Loucy (cell line): ENCODE results near the gene ECE2.

ENCODE experiments used
- H2AFZ ChIP-seq: fragments of 200-600 bp; sonication (generic); 2 replicates; pipeline ENCODE4 v1.6.0; 2016; ENCODE audit warnings: antibody characterized with exemption, mild to moderate bottlenecking, low read length, moderate library complexity
- H3F3A ChIP-seq: fragments of 200-600 bp; 2 replicates; pipeline ENCODE4 v1.6.0; 2016; ENCODE audit warnings: antibody characterized with exemption, low read depth, mild to moderate bottlenecking
- H3K27me3 ChIP-seq: fragments of 200-600 bp; sonication (generic); 2 replicates; pipeline ENCODE4 v1.6.1; 2014; ENCODE audit warnings: low read length, mild to moderate bottlenecking; ENCODE audit not compliant: insufficient read depth, poor library complexity, severe bottlenecking
- H3K36me3 ChIP-seq: fragments of 200-600 bp; sonication (generic); 2 replicates; pipeline ENCODE4 v1.6.1; 2016; ENCODE audit warnings: low read length; ENCODE audit not compliant: insufficient read depth
- H3K4me1 ChIP-seq: fragments of 200-600 bp; sonication (generic); 2 replicates; pipeline ENCODE4 v1.5.1; 2014; ENCODE audit warnings: low read length, mild to moderate bottlenecking; ENCODE audit not compliant: insufficient read depth, poor library complexity, severe bottlenecking
- H3K4me2 ChIP-seq: fragments of 200-600 bp; sonication (generic); 2 replicates; pipeline ENCODE4 v1.6.0; 2014; ENCODE audit warnings: antibody characterized with exemption, low read length, low read depth, mild to moderate bottlenecking; ENCODE audit not compliant: poor library complexity, severe bottlenecking
- H3K4me3 ChIP-seq: fragments of 200-600 bp; sonication (generic); 2 replicates; pipeline ENCODE4 v1.5.1; 2014; ENCODE audit warnings: low read length, mild to moderate bottlenecking, mixed read lengths; ENCODE audit not compliant: poor library complexity, severe bottlenecking
- H3K79me2 ChIP-seq: fragments of 200-600 bp; sonication (generic); 2 replicates; pipeline ENCODE4 v1.6.1; 2014; ENCODE audit warnings: low read length; ENCODE audit not compliant: insufficient read depth
- H3K9ac ChIP-seq: fragments of 200-600 bp; sonication (generic); 2 replicates; pipeline ENCODE4 v1.6.0; 2014; ENCODE audit warnings: mild to moderate bottlenecking, low read depth, low read length, moderate library complexity; ENCODE audit not compliant: poor library complexity, severe bottlenecking
- H3K9me2 ChIP-seq: fragments of 200-600 bp; sonication (generic); replicated peaks from 2 replicates; pipeline ENCODE4 v1.6.1; 2016; ENCODE audit warnings: low read depth, low read length, mixed read lengths
- H3K9me3 ChIP-seq: fragments of 200-600 bp; sonication (generic); 2 replicates; pipeline ENCODE4 v1.6.1; 2014; ENCODE audit warnings: mild to moderate bottlenecking, antibody characterized with exemption, low read length, low read depth; ENCODE audit not compliant: insufficient read depth
- H4K20me1 ChIP-seq: fragments of 200-600 bp; sonication (generic); 2 replicates; pipeline ENCODE4 v1.6.0; 2014; ENCODE audit warnings: antibody characterized with exemption, low read length, mild to moderate bottlenecking; ENCODE audit not compliant: insufficient read depth, poor library complexity, severe bottlenecking
- EZH2phosphoT487 ChIP-seq: fragments of 200-600 bp; IDR thresholded peaks from 2 replicates; pipeline ENCODE4 v1.6.1; 2018; ENCODE audit warnings: antibody characterized with exemption, mild to moderate bottlenecking, moderate library complexity, borderline replicate concordance
- TF ChIP-seq, protein P1 (sequence below): fragments of 200-600 bp; sonication (generic); conservative IDR thresholded peaks from 2 replicates; pipeline ENCODE4 v1.5.1; 2014; ENCODE audit warnings: mild to moderate bottlenecking, antibody characterized with exemption, low read length

Gene ECE2

DNA sequence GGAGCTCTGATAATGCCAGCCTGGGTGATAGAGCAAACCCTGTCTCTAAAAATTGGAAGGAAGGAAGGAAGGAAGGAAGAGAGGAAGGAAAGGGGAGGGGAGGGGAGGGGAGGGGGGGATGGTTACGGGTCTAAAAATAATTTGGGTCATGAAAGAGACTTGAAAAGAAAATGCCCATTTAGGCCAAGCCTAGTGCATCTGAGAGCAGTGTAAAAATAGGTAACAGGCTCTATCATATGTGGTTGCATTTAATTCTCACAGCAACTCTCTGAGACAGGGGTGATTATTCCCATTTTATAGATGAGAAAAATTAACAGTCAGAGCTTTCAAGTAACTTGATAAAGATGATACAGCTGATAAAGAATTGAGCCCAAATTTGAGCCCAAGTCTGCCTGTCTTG, 3.6 kb upstream of the ECE2 start:
- Histone ChIP-seq H3K9me2 (no peaks in the 10 kb centered on the region), H3K4me3 (no peak overlapping the region), H3K9ac (no peak overlapping the region), H3K4me1 (no peaks in the 10 kb centered on the region), H3K9me3 (no peaks in the 10 kb centered on the region), H3F3A (no peaks in the 10 kb centered on the region), H4K20me1 (no peaks in the 10 kb centered on the region), H3K27me3 (no peaks in the 10 kb centered on the region), H3K79me2 (no peaks in the 10 kb centered on the region), H2AFZ (no peak overlapping the region), H3K36me3 (no peaks in the 10 kb centered on the region), H3K4me2 (no peak overlapping the region)
- no peak for TF ChIP-seq EZH2phosphoT487
- TF ChIP-seq, protein P1, sequence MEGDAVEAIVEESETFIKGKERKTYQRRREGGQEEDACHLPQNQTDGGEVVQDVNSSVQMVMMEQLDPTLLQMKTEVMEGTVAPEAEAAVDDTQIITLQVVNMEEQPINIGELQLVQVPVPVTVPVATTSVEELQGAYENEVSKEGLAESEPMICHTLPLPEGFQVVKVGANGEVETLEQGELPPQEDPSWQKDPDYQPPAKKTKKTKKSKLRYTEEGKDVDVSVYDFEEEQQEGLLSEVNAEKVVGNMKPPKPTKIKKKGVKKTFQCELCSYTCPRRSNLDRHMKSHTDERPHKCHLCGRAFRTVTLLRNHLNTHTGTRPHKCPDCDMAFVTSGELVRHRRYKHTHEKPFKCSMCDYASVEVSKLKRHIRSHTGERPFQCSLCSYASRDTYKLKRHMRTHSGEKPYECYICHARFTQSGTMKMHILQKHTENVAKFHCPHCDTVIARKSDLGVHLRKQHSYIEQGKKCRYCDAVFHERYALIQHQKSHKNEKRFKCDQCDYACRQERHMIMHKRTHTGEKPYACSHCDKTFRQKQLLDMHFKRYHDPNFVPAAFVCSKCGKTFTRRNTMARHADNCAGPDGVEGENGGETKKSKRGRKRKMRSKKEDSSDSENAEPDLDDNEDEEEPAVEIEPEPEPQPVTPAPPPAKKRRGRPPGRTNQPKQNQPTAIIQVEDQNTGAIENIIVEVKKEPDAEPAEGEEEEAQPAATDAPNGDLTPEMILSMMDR = no peak

DNA sequence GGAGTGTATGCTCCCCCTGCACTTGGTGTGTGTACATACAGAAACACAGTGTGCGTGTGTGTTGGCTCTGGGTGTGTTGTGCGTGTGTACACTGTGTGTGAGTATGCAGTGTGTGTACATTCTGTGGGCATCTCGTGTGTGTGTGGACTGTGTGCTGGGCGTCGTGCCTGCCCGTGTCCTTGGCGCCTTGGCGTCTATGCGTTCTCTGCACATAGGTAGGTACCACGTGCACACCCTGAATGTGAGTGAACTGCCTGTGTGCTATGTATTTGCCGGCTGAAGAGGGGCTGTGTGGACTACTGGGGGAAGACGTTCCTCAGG, 481 bp upstream of the ECE2 start:
- Histone ChIP-seq H3K9ac (no peak overlapping the region), H3K4me1 (no peaks in the 10 kb centered on the region), H4K20me1 (no peaks in the 10 kb centered on the region), H2AFZ (no peak overlapping the region), H3K9me3 (no peaks in the 10 kb centered on the region), H3K36me3 (no peaks in the 10 kb centered on the region), H3K9me2 (no peaks in the 10 kb centered on the region), H3K4me3 (no peak overlapping the region), H3F3A (no peaks in the 10 kb centered on the region), H3K4me2 (no peak overlapping the region), H3K27me3 (no peaks in the 10 kb centered on the region), H3K79me2 (no peaks in the 10 kb centered on the region)
- TF ChIP-seq EZH2phosphoT487 = no peak
- TF ChIP-seq, protein P1 = no peak

DNA sequence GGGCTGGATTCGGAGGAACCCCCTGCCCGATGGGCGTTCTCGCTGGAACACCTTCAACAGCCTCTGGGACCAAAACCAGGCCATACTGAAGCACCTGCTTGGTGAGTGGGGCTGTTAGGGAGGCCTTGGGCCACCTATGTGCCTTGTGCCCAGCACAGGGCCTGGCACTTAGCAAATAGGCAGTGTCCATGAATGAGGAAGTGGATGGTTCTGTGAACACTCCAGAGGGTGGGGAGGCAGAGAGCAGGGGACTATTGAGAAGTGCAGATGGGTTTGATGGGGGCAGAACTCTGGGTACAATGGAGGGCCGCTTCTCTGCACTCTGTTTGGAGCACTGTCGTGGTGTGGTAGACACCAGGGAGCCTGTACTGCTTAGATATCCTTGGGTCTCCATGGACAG, 1.5 kb downstream of the ECE2 start:
- Histone ChIP-seq H3K79me2 (no peaks in the 10 kb centered on the region), H3K4me1 (no peaks in the 10 kb centered on the region), H3F3A (no peaks in the 10 kb centered on the region), H3K36me3 (no peaks in the 10 kb centered on the region), H4K20me1 (no peaks in the 10 kb centered on the region), H3K27me3 (no peaks in the 10 kb centered on the region), H2AFZ (no peak overlapping the region), H3K4me3 (no peak overlapping the region), H3K4me2 (no peak overlapping the region), H3K9me2 (no peaks in the 10 kb centered on the region), H3K9ac (no peak overlapping the region), H3K9me3 (no peaks in the 10 kb centered on the region)
- TF ChIP-seq, protein P1 = no peak
- TF ChIP-seq EZH2phosphoT487 = no peak
